Stimulated activated CD4-positive, alpha-beta T cell treated with anti-CD3 and anti-CD28 coated beads, Interleukin-15, amount 100 ng/mL, for 24 hours (primary cell): ENCODE measurements around the gene DOHH.

ENCODE experiments used
- DNase-seq: peaks from one replicate; pipeline ENCODE4 v3.0.0-alpha.2; 2020

DOHH gene

GRCh38 chr19:3476830-3477229 is 23.6 kb downstream of the DOHH start:
- DNase-seq, result no peak

GRCh38 chr19:3475449-3475848 is 25.0 kb downstream of the DOHH start:
- no peak for DNase-seq

GRCh38 chr19:3474614-3475013 is 25.9 kb downstream of the DOHH start:
- no peak for DNase-seq

GRCh38 chr19:3474010-3474409 is 26.5 kb downstream of the DOHH start:
- no peak for DNase-seq

GRCh38 chr19:3471954-3472655 is 28.4 kb downstream of the DOHH start:
- peak; percentile 58 for DNase-seq

GRCh38 chr19:3470500-3471128 is 29.9 kb downstream of the DOHH start:
- no peak for DNase-seq

GRCh38 chr19:3469638-3470499 is 30.6 kb downstream of the DOHH start:
- no peak for DNase-seq

- DNase-seq, result no peak
Observed at GRCh38 chr19:3468211-3468610, 32.3 kb downstream of the DOHH start.

- no peak for DNase-seq
Observed at GRCh38 chr19:3467437-3468198, 32.9 kb downstream of the DOHH start.

- DNase-seq, result no peak
Observed at GRCh38 chr19:3466635-3467034, 33.8 kb downstream of the DOHH start.

GRCh38 chr19:3465552-3465951 is 34.9 kb downstream of the DOHH start:
- DNase-seq, result no peak

GRCh38 chr19:3464587-3465235 is 35.8 kb downstream of the DOHH start:
- no peak for DNase-seq

- DNase-seq, result no peak
Observed at GRCh38 chr19:3463714-3464586, 36.5 kb downstream of the DOHH start.

GRCh38 chr19:3462991-3463713 is 37.3 kb downstream of the DOHH start:
- DNase-seq, result no peak

- no peak for DNase-seq
Observed at GRCh38 chr19:3459965-3460582, 40.4 kb downstream of the DOHH start.

- no peak for DNase-seq
Observed at GRCh38 chr19:3459089-3459881, 41.2 kb downstream of the DOHH start.

- no peak for DNase-seq
Observed at GRCh38 chr19:3458229-3459088, 42.0 kb downstream of the DOHH start.

GRCh38 chr19:3457528-3458228 is 42.8 kb downstream of the DOHH start:
- no peak for DNase-seq
